HEK293 (cell line): Measurements from ENCODE around the gene TP53I3.

Source experiments
- CTCF ChIP-seq: fragments of 450-650 bp; formaldehyde crosslinking; IDR thresholded peaks from 2 replicates; pipeline ENCODE4 v1.5.1; 2016; ENCODE audit warnings: missing biosample characterization, missing genetic modification characterization
- KLF16 ChIP-seq: fragments of 450-650 bp; formaldehyde crosslinking; IDR thresholded peaks from 2 replicates; pipeline ENCODE4 v1.5.1; 2017; ENCODE audit warnings: missing biosample characterization, missing genetic modification characterization
- ZBTB7A ChIP-seq: fragments of 450-650 bp; formaldehyde crosslinking; IDR thresholded peaks from 2 replicates; pipeline ENCODE4 v1.5.1; 2016; ENCODE audit warnings: low read depth, missing biosample characterization, missing genetic modification characterization
- ZNF184 ChIP-seq: fragments of 450-650 bp; IDR thresholded peaks from 2 replicates; pipeline ENCODE4 v1.5.1; 2018; ENCODE audit warnings: missing biosample characterization, mild to moderate bottlenecking, missing genetic modification characterization
- ZNF629 ChIP-seq: fragments of 450-650 bp; formaldehyde crosslinking; IDR thresholded peaks from 2 replicates; pipeline ENCODE4 v1.5.1; 2017; ENCODE audit warnings: missing biosample characterization, missing genetic modification characterization

- TF ChIP-seq ZNF184 (tag by site-specific recombination) (no peak), KLF16 (no peak), ZBTB7A (tag by site-specific recombination) (no peak), ZNF629 (no peak), CTCF (tag by site-specific recombination) (no peak)
Measured at GRCh38 chr2:24038786-24039499, 45.7 kb downstream of the TP53I3 start.
